SK-N-SH (cell line): Measurements from ENCODE around the gene HDLBP.

ENCODE experiments used
- ELF1 ChIP-seq: IDR thresholded peaks from 2 replicates; pipeline ENCODE4 v1.4.0; 2012
- EZH2phosphoT487 ChIP-seq: fragments of 200-600 bp; sonication (generic); IDR thresholded peaks from 2 replicates; pipeline ENCODE4 v1.6.1; 2017; ENCODE audit warnings: low read depth, mixed run types, mild to moderate bottlenecking, antibody characterized with exemption, moderate library complexity, borderline replicate concordance
- NFIC ChIP-seq: IDR thresholded peaks from 2 replicates; pipeline ENCODE4 v1.4.0; 2012; ENCODE audit warnings: borderline replicate concordance
- POLR2AphosphoS5 ChIP-seq: IDR thresholded peaks from 2 replicates; pipeline ENCODE4 v1.6.1; 2012; ENCODE audit warnings: low read depth, low read length
- RCOR1 ChIP-seq: fragments of 150-350 bp; IDR thresholded peaks from 2 replicates; pipeline ENCODE4 v1.6.1; 2017; ENCODE audit warnings: antibody characterized with exemption, low read length
- RFX5 ChIP-seq: IDR thresholded peaks from 2 replicates; pipeline ENCODE4 v1.6.1; 2012; ENCODE audit warnings: mild to moderate bottlenecking, improper control_type of control experiment, low read length
- SIN3A ChIP-seq: IDR thresholded peaks from 2 replicates; pipeline ENCODE4 v1.6.1; 2012; ENCODE audit warnings: low read depth, mild to moderate bottlenecking, low read length, moderate library complexity, borderline replicate concordance
- TAF1 ChIP-seq: IDR thresholded peaks from 2 replicates; pipeline ENCODE4 v1.6.1; 2012; ENCODE audit warnings: low read depth, mild to moderate bottlenecking, low read length, moderate library complexity, borderline replicate concordance
- TEAD4 ChIP-seq: IDR thresholded peaks from 2 replicates; pipeline ENCODE4 v1.4.0; 2012; ENCODE audit warnings: mild to moderate bottlenecking, borderline replicate concordance; ENCODE audit not compliant: insufficient read depth
- USF1 ChIP-seq: IDR thresholded peaks from 2 replicates; pipeline ENCODE4 v1.4.0; 2012; ENCODE audit warnings: low read depth, borderline replicate concordance
- TF ChIP-seq, protein P1 (sequence below): fragments of 200-600 bp; sonication (generic); IDR thresholded peaks from 2 replicates; pipeline ENCODE4 v1.6.1; 2017; ENCODE audit warnings: antibody characterized with exemption, mild to moderate bottlenecking, moderate library complexity
- TF ChIP-seq, protein P2 (sequence below): IDR thresholded peaks from 2 replicates; pipeline ENCODE4 v1.6.1; 2012; ENCODE audit warnings: mild to moderate bottlenecking, low read depth, low read length, moderate library complexity
- TF ChIP-seq, protein P3 (sequence below): IDR thresholded peaks from 2 replicates; pipeline ENCODE4 v1.4.0; 2012; ENCODE audit warnings: low read depth

- TF ChIP-seq EZH2phosphoT487 (no peak), USF1 (no peak), POLR2AphosphoS5 (no peak), TAF1 (no peak), SIN3A (no peak), RCOR1 (no peak), NFIC (no peak), ELF1 (no peak), RFX5 (no peak), TEAD4 (no peak)
- TF ChIP-seq, protein P1, sequence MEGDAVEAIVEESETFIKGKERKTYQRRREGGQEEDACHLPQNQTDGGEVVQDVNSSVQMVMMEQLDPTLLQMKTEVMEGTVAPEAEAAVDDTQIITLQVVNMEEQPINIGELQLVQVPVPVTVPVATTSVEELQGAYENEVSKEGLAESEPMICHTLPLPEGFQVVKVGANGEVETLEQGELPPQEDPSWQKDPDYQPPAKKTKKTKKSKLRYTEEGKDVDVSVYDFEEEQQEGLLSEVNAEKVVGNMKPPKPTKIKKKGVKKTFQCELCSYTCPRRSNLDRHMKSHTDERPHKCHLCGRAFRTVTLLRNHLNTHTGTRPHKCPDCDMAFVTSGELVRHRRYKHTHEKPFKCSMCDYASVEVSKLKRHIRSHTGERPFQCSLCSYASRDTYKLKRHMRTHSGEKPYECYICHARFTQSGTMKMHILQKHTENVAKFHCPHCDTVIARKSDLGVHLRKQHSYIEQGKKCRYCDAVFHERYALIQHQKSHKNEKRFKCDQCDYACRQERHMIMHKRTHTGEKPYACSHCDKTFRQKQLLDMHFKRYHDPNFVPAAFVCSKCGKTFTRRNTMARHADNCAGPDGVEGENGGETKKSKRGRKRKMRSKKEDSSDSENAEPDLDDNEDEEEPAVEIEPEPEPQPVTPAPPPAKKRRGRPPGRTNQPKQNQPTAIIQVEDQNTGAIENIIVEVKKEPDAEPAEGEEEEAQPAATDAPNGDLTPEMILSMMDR: no peak
- TF ChIP-seq, protein P2, sequence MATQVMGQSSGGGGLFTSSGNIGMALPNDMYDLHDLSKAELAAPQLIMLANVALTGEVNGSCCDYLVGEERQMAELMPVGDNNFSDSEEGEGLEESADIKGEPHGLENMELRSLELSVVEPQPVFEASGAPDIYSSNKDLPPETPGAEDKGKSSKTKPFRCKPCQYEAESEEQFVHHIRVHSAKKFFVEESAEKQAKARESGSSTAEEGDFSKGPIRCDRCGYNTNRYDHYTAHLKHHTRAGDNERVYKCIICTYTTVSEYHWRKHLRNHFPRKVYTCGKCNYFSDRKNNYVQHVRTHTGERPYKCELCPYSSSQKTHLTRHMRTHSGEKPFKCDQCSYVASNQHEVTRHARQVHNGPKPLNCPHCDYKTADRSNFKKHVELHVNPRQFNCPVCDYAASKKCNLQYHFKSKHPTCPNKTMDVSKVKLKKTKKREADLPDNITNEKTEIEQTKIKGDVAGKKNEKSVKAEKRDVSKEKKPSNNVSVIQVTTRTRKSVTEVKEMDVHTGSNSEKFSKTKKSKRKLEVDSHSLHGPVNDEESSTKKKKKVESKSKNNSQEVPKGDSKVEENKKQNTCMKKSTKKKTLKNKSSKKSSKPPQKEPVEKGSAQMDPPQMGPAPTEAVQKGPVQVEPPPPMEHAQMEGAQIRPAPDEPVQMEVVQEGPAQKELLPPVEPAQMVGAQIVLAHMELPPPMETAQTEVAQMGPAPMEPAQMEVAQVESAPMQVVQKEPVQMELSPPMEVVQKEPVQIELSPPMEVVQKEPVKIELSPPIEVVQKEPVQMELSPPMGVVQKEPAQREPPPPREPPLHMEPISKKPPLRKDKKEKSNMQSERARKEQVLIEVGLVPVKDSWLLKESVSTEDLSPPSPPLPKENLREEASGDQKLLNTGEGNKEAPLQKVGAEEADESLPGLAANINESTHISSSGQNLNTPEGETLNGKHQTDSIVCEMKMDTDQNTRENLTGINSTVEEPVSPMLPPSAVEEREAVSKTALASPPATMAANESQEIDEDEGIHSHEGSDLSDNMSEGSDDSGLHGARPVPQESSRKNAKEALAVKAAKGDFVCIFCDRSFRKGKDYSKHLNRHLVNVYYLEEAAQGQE: no peak
- TF ChIP-seq, protein P3, sequence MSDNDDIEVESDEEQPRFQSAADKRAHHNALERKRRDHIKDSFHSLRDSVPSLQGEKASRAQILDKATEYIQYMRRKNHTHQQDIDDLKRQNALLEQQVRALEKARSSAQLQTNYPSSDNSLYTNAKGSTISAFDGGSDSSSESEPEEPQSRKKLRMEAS: no peak
These were observed 124.4 kb downstream of the HDLBP start for GRCh38 chr2:241191081-241191480.
